ENCODE data around the gene APOL5. TPM values are rescaled to one million over a fixed set of nuclear protein-coding genes. Genes with fewer than 3 reads are reported as not detected.
"Not testable (repeated sequence)": the region's sequence is repeated elsewhere in the genome, so short reads cannot be mapped to it uniquely, and the experiment has no call there.

APOL5 gene
- total RNA-seq, 2 experiments from 2014 or later: not detected

GRCh38 chr22:35735542-35735941 lies 17.9 kb downstream of the APOL5 start:
- POLR2A ChIA-PET: no interaction called here
- Mint-ChIP-seq H3K4me3 (no peak overlapping the region), H3K36me3 (no peaks in the 10 kb centered on the region), H3K4me1 (ENCODE audit: low read depth) (no peaks in the 10 kb centered on the region), H3K27ac (no peak overlapping the region), H3K27me3 (peaks cover 3% of the 10 kb centered on the region), H3K9me3 (no peaks in the 10 kb centered on the region)
- no peak for DNase-seq
- CTCF ChIA-PET: interaction anchor here (1.1 kb wide), 1 partner anchor 105 kb away, joined by 3 read pairs; no protein-coding TSS in a partner anchor
- intact Hi-C loops (cut with micrococcal nuclease): no loop called here

- peaks cover 3% of the 10 kb centered on the region for H3K27me3 Mint-ChIP-seq
- no peak for DNase-seq
- H3K4me1 Mint-ChIP-seq (ENCODE audit: low read depth): no peaks in the 10 kb centered on the region
- ChIA-PET CTCF (interaction anchor here (1.1 kb wide), 1 partner anchor 106 kb away, joined by 3 read pairs; no protein-coding TSS in a partner anchor), POLR2A (no interaction called here)
- intact Hi-C loops (cut with micrococcal nuclease): no loop called here
- no peak overlapping the region for H3K4me3 Mint-ChIP-seq
- H3K9me3 Mint-ChIP-seq: no peaks in the 10 kb centered on the region
- H3K36me3 Mint-ChIP-seq: no peaks in the 10 kb centered on the region
- no peak overlapping the region for H3K27ac Mint-ChIP-seq
Measured at GRCh38 chr22:35736166-35736565, 18.5 kb downstream of the APOL5 start.

- ChIA-PET CTCF (no interaction called here), POLR2A (no interaction called here)
- DNase-seq: no peak
- H3K27ac Mint-ChIP-seq: no peak overlapping the region
- H3K36me3 Mint-ChIP-seq: no peaks in the 10 kb centered on the region
- intact Hi-C loops (cut with micrococcal nuclease): no loop called here
- no peaks in the 10 kb centered on the region for H3K9me3 Mint-ChIP-seq
- no peaks in the 10 kb centered on the region for H3K4me1 Mint-ChIP-seq (ENCODE audit: low read depth)
- no peak overlapping the region for H3K4me3 Mint-ChIP-seq
- H3K27me3 Mint-ChIP-seq: peaks cover 3% of the 10 kb centered on the region
Measured at GRCh38 chr22:35736701-35737100, 19.0 kb downstream of the APOL5 start.

- H3K27me3 Mint-ChIP-seq; H3K9me3 Mint-ChIP-seq; DNase-seq; intact Hi-C loops (cut with micrococcal nuclease); H3K4me1 Mint-ChIP-seq (ENCODE audit: low read depth); H3K36me3 Mint-ChIP-seq; H3K4me3 Mint-ChIP-seq; POLR2A ChIA-PET; H3K27ac Mint-ChIP-seq: not testable (repeated sequence)
- CTCF ChIA-PET: interaction anchor here (0.9 kb wide), 1 partner anchor 44 kb away, joined by 3 read pairs; no protein-coding TSS in a partner anchor
Measured at GRCh38 chr22:35737886-35738285, 20.2 kb downstream of the APOL5 start.

- H3K9me3 Mint-ChIP-seq: no peaks in the 10 kb centered on the region
- ChIA-PET CTCF (no interaction called here), POLR2A (no interaction called here)
- H3K27me3 Mint-ChIP-seq: peaks cover 3% of the 10 kb centered on the region
- peak; percentile 12 for DNase-seq
- H3K4me3 Mint-ChIP-seq: no peak overlapping the region
- H3K4me1 Mint-ChIP-seq (ENCODE audit: low read depth): no peaks in the 10 kb centered on the region
- intact Hi-C loops (cut with micrococcal nuclease): no loop called here
- H3K27ac Mint-ChIP-seq: no peak overlapping the region
- H3K36me3 Mint-ChIP-seq: no peaks in the 10 kb centered on the region
Measured at GRCh38 chr22:35739076-35739930, 21.6 kb downstream of the APOL5 start.

GRCh38 chr22:35739931-35740380 lies 22.3 kb downstream of the APOL5 start:
- H3K36me3 Mint-ChIP-seq: no peaks in the 10 kb centered on the region

GRCh38 chr22:35740616-35741015 lies 22.9 kb downstream of the APOL5 start:
- CTCF ChIA-PET: no interaction called here
- POLR2A ChIA-PET: no interaction called here
- peaks cover 3% of the 10 kb centered on the region for H3K27me3 Mint-ChIP-seq

More at GRCh38 chr22:35739931-35740380, 22.3 kb downstream of the APOL5 start:
- ChIA-PET POLR2A (no interaction called here), CTCF (no interaction called here)
- no peak overlapping the region for H3K27ac Mint-ChIP-seq
- no peak for DNase-seq
- H3K9me3 Mint-ChIP-seq: no peaks in the 10 kb centered on the region
- intact Hi-C loops (cut with micrococcal nuclease): no loop called here
- H3K4me1 Mint-ChIP-seq (ENCODE audit: low read depth): no peaks in the 10 kb centered on the region
- H3K4me3 Mint-ChIP-seq: no peak overlapping the region
- peaks cover 3% of the 10 kb centered on the region for H3K27me3 Mint-ChIP-seq

GRCh38 chr22:35742342-35743100 lies 24.8 kb downstream of the APOL5 start:
- Mint-ChIP-seq H3K27ac (no peak overlapping the region), H3K4me3 (no peak overlapping the region), H3K9me3 (no peaks in the 10 kb centered on the region), H3K36me3 (no peaks in the 10 kb centered on the region), H3K27me3 (peaks cover 2% of the 10 kb centered on the region), H3K4me1 (ENCODE audit: low read depth) (no peaks in the 10 kb centered on the region)
- intact Hi-C loops (cut with micrococcal nuclease): no loop called here
- ChIA-PET CTCF (interaction anchor here (1.2 to 1.4 kb wide), 2 partner anchors 323 to 382 kb away, joined by 3 to 6 read pairs; no protein-coding TSS in a partner anchor), POLR2A (no interaction called here)
- no peak for DNase-seq

More at GRCh38 chr22:35740616-35741015, 22.9 kb downstream of the APOL5 start:
- no peak overlapping the region for H3K4me3 Mint-ChIP-seq
- H3K27ac Mint-ChIP-seq: no peak overlapping the region
- intact Hi-C loops (cut with micrococcal nuclease): no loop called here
- DNase-seq: no peak
- no peaks in the 10 kb centered on the region for H3K4me1 Mint-ChIP-seq (ENCODE audit: low read depth)
- no peaks in the 10 kb centered on the region for H3K9me3 Mint-ChIP-seq
- H3K36me3 Mint-ChIP-seq: no peaks in the 10 kb centered on the region

- Mint-ChIP-seq H3K4me3 (no peak overlapping the region), H3K9me3 (no peaks in the 10 kb centered on the region), H3K27me3 (no peaks in the 10 kb centered on the region), H3K36me3 (no peaks in the 10 kb centered on the region), H3K4me1 (ENCODE audit: low read depth) (no peaks in the 10 kb centered on the region), H3K27ac (no peak overlapping the region)
- CTCF ChIA-PET: interaction anchor here (0.7 to 1.4 kb wide), 2 partner anchors 59 to 381 kb away, joined by 3 to 5 read pairs; no protein-coding TSS in a partner anchor
- POLR2A ChIA-PET: no interaction called here
- intact Hi-C loops (cut with micrococcal nuclease): no loop called here
- no peak for DNase-seq
Measured at GRCh38 chr22:35743326-35743860, 25.7 kb downstream of the APOL5 start.

GRCh38 chr22:35746248-35746647 lies 28.6 kb downstream of the APOL5 start:
- ChIA-PET CTCF (no interaction called here), POLR2A (no interaction called here)
- Mint-ChIP-seq H3K4me1 (ENCODE audit: low read depth) (no peaks in the 10 kb centered on the region), H3K36me3 (no peaks in the 10 kb centered on the region), H3K4me3 (no peak overlapping the region), H3K9me3 (no peaks in the 10 kb centered on the region), H3K27me3 (no peaks in the 10 kb centered on the region), H3K27ac (no peak overlapping the region)
- DNase-seq: no peak
- intact Hi-C loops (cut with micrococcal nuclease): no loop called here

GRCh38 chr22:35746946-35747703 lies 29.5 kb downstream of the APOL5 start:
- H3K36me3 Mint-ChIP-seq: no peaks in the 10 kb centered on the region
- intact Hi-C loops (cut with micrococcal nuclease): no loop called here
- no peak for DNase-seq
- no peaks in the 10 kb centered on the region for H3K9me3 Mint-ChIP-seq
- no peaks in the 10 kb centered on the region for H3K27me3 Mint-ChIP-seq
- no peaks in the 10 kb centered on the region for H3K4me1 Mint-ChIP-seq (ENCODE audit: low read depth)
- no peak overlapping the region for H3K4me3 Mint-ChIP-seq
- no peak overlapping the region for H3K27ac Mint-ChIP-seq
- ChIA-PET POLR2A (no interaction called here), CTCF (no interaction called here)

- POLR2A ChIA-PET: no interaction called here
- no peaks in the 10 kb centered on the region for H3K27me3 Mint-ChIP-seq
- H3K36me3 Mint-ChIP-seq: no peaks in the 10 kb centered on the region
- no peak for DNase-seq
- no peak overlapping the region for H3K4me3 Mint-ChIP-seq
- CTCF ChIA-PET: no interaction called here
- H3K27ac Mint-ChIP-seq: no peak overlapping the region
- no peaks in the 10 kb centered on the region for H3K9me3 Mint-ChIP-seq
- H3K4me1 Mint-ChIP-seq (ENCODE audit: low read depth): peaks cover under 1% of the 10 kb centered on the region
- intact Hi-C loops (cut with micrococcal nuclease): no loop called here
Measured at GRCh38 chr22:35749808-35750207, 32.1 kb downstream of the APOL5 start.
